Neuronal stem cell (in vitro differentiated cells): ENCODE measurements around the gene CANX.

ENCODE experiments used
- DNase-seq: peaks from one replicate; pipeline ENCODE4 v3.0.0-alpha.2; 2013; ENCODE audit warnings: low spot score
- H2AFZ ChIP-seq: one replicate; pipeline ENCODE4 v1.6.1; 2013; ENCODE audit warnings: mild to moderate bottlenecking, low read length, inconsistent platforms
- H2AK5ac ChIP-seq: 2 replicates; pipeline ENCODE4 v1.6.1; 2013; ENCODE audit warnings: low read depth, mild to moderate bottlenecking, inconsistent platforms, low read length, moderate library complexity, mixed read lengths
- H2BK120ac ChIP-seq: 2 replicates; pipeline ENCODE4 v1.6.1; 2013; ENCODE audit warnings: low read depth, mild to moderate bottlenecking, inconsistent platforms, low read length, moderate library complexity, mixed read lengths
- H2BK12ac ChIP-seq: one replicate; pipeline ENCODE4 v1.6.1; 2013; ENCODE audit warnings: low read length, inconsistent platforms
- H2BK15ac ChIP-seq: 2 replicates; pipeline ENCODE4 v1.6.1; 2013; ENCODE audit warnings: mild to moderate bottlenecking, low read length, inconsistent platforms, mixed read lengths
- H2BK5ac ChIP-seq: one replicate; pipeline ENCODE4 v1.6.1; 2013; ENCODE audit warnings: inconsistent platforms, mild to moderate bottlenecking, low read length, moderate library complexity
- H3K14ac ChIP-seq: one replicate; pipeline ENCODE4 v1.6.1; 2013; ENCODE audit warnings: low read length, inconsistent platforms
- H3K18ac ChIP-seq: 2 replicates; pipeline ENCODE4 v1.6.1; 2013; ENCODE audit warnings: low read length, inconsistent platforms
- H3K23ac ChIP-seq: 2 replicates; pipeline ENCODE4 v1.6.1; 2013; ENCODE audit warnings: low read depth, mild to moderate bottlenecking, mixed read lengths, low read length, inconsistent platforms; ENCODE audit not compliant: poor library complexity
- H3K27ac ChIP-seq: replicated peaks from 3 replicates; pipeline ENCODE4 v1.5.1; 2013; ENCODE audit warnings: low read length, inconsistent platforms
- H3K27me3 ChIP-seq, 3 experiments: 2 replicates each; pipeline ENCODE4 v1.6.1; 2013; ENCODE audit warnings: low read length in 3 of 3, mild to moderate bottlenecking in 2 of 3, inconsistent platforms in 1 of 3, low read depth in 1 of 3, mixed read lengths in 1 of 3, moderate library complexity in 1 of 3; ENCODE audit not compliant: control insufficient read depth in 3 of 3, insufficient read depth in 3 of 3
- H3K36me3 ChIP-seq, 2 donors: replicated peaks in 1 of 2; 2 replicates each; pipeline ENCODE4 v1.6.1; 2013; ENCODE audit warnings: low read length in 2 of 2; ENCODE audit not compliant: control insufficient read depth in 2 of 2, insufficient read depth in 2 of 2
- H3K4ac ChIP-seq: 2 replicates; pipeline ENCODE4 v1.6.1; 2013; ENCODE audit warnings: inconsistent platforms, mild to moderate bottlenecking, low read length, moderate library complexity
- H3K4me1 ChIP-seq, 2 donors: 1 replicate in 1 of 2; 2 replicates in 1 of 2; pipeline ENCODE4 v1.6.1; 2013; ENCODE audit warnings: low read length in 2 of 2, low read depth in 1 of 2; ENCODE audit not compliant: control insufficient read depth in 2 of 2, insufficient read depth in 1 of 2
- H3K4me2 ChIP-seq: one replicate; pipeline ENCODE4 v1.6.1; 2013; ENCODE audit warnings: mild to moderate bottlenecking, low read length, inconsistent platforms; ENCODE audit not compliant: insufficient read depth, poor library complexity, severe bottlenecking
- H3K4me3 ChIP-seq, 2 donors: 2 replicates each; pipeline ENCODE4 v1.5.1; 2013; ENCODE audit warnings: low read length in 2 of 2, mild to moderate bottlenecking in 2 of 2, inconsistent platforms in 1 of 2, moderate library complexity in 1 of 2
- H3K79me1 ChIP-seq: one replicate; pipeline ENCODE4 v1.6.1; 2013; ENCODE audit warnings: low read depth, mild to moderate bottlenecking, inconsistent platforms, low read length, moderate library complexity
- H3K9ac ChIP-seq: one replicate; pipeline ENCODE4 v1.6.1; 2013; ENCODE audit warnings: mild to moderate bottlenecking, low read depth, low read length, inconsistent platforms; ENCODE audit not compliant: poor library complexity
- H3K9me3 ChIP-seq, 2 donors: replicated peaks in 1 of 2; 2 replicates each; pipeline versions ENCODE3 to v1.6.1; 2013; ENCODE audit warnings: low read length in 2 of 2, mild to moderate bottlenecking in 2 of 2, inconsistent platforms in 1 of 2, low read depth in 1 of 2, mixed read lengths in 1 of 2, moderate library complexity in 1 of 2; ENCODE audit not compliant: control insufficient read depth in 2 of 2, insufficient read depth in 1 of 2
- H4K8ac ChIP-seq: one replicate; pipeline ENCODE4 v1.6.1; 2013; ENCODE audit warnings: low read depth, mild to moderate bottlenecking, inconsistent platforms, low read length, moderate library complexity
- H4K91ac ChIP-seq: one replicate; pipeline ENCODE4 v1.6.1; 2013; ENCODE audit warnings: low read length, low read depth, mild to moderate bottlenecking, inconsistent platforms; ENCODE audit not compliant: poor library complexity
- WGBS, 2 donors: extraction: QIAGEN DNeasy Blood & Tissue Kit; methylation state at CpG; one replicate each; pipeline ENCODE4 v1.1.7; 2013; ENCODE audit warnings: missing lambda C conversion rate in 2 of 2, mixed read lengths in 1 of 2; ENCODE audit not compliant: insufficient read length in 2 of 2, insufficient replicate concordance in 1 of 2; ENCODE audit errors: extremely low coverage in 2 of 2; 5-methylcytosine and 5-hydroxymethylcytosine counted together

Gene CANX

GRCh38 chr5:179768326-179769085, 69.7 kb downstream of the CANX start:
- peaks cover under 1 to 16% of the 10 kb centered on the region in 2 donors for H3K4me1 ChIP-seq
- H2AFZ ChIP-seq: no peak overlapping the region

GRCh38 chr5:179769271-179769670, 70.5 kb downstream of the CANX start:
- Histone ChIP-seq H2BK15ac (no peak overlapping the region), H3K36me3 (peaks cover 56 to 96% of the 10 kb centered on the region in 2 donors), H2BK12ac (no peak overlapping the region), H2BK5ac (no peak overlapping the region), H4K8ac (no peak overlapping the region), H4K91ac (no peak overlapping the region), H2AK5ac (no peak overlapping the region), H3K23ac (no peak overlapping the region), H3K4me2 (no peak overlapping the region), H3K4me3 (no peak overlapping the region), H3K18ac (no peak overlapping the region), H3K27me3 (no peaks in the 10 kb centered on the region), H3K27ac (no peak overlapping the region), H3K4ac (no peak overlapping the region), H3K79me1 (peaks cover 2% of the 10 kb centered on the region), H3K4me1 (peaks cover 0 to 15% of the 10 kb centered on the region in 2 donors), H3K14ac (no peak overlapping the region), H2AFZ (no peak overlapping the region), H3K9me3 (no peaks in the 10 kb centered on the region), H3K9ac (no peak overlapping the region), H2BK120ac (no peak overlapping the region)
- no peak for DNase-seq
- WGBS, 2 donors: no CpG with 5 or more reads among the region's 6 CpGs

More at GRCh38 chr5:179768326-179769085, 69.7 kb downstream of the CANX start:
- Histone ChIP-seq H2BK5ac (no peak overlapping the region), H3K4me2 (no peak overlapping the region), H3K36me3 (peaks cover 52 to 94% of the 10 kb centered on the region in 2 donors), H3K18ac (no peak overlapping the region), H2BK12ac (no peak overlapping the region), H3K79me1 (peaks cover 7% of the 10 kb centered on the region), H3K4ac (no peak overlapping the region), H3K4me3 (no peak overlapping the region), H3K9ac (no peak overlapping the region), H3K9me3 (no peaks in the 10 kb centered on the region), H3K14ac (no peak overlapping the region), H2BK120ac (no peak overlapping the region), H2BK15ac (no peak overlapping the region), H3K23ac (no peak overlapping the region), H4K91ac (no peak overlapping the region), H4K8ac (no peak overlapping the region), H3K27me3 (no peaks in the 10 kb centered on the region), H3K27ac (no peak overlapping the region), H2AK5ac (no peak overlapping the region)
- no peak for DNase-seq
- WGBS, 2 donors: no CpG with 5 or more reads among the region's 18 CpGs

DNA sequence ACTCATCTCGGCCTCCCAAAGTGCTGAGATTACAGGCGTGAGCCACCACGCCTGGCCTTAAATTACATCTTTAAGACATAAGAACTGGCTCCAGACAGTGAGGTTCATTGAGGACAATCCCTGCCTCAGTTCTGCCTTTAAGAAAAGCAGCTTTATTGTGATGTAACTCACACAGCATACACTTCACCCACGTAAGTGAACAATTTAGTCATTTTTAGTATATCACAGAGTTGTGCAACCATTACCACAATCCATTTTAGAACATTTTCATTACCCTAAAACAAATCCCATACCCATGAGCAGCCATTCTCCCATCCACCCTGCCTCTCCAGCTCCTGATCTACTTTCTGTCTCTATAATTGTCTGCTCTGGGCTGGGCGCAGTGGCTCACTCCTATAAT, 71.0 kb downstream of the CANX start:
- no peak overlapping the region for H3K4ac ChIP-seq
- peaks cover 2% of the 10 kb centered on the region for H3K79me1 ChIP-seq
- H3K4me1 ChIP-seq: peaks cover 0 to 15% of the 10 kb centered on the region in 2 donors
- no CpG with 5 or more reads among the region's 5 CpGs for WGBS, 2 donors
- no peak overlapping the region for H3K23ac ChIP-seq
- no peak overlapping the region for H4K91ac ChIP-seq
- no peak overlapping the region for H2AK5ac ChIP-seq
- no peak overlapping the region for H2BK5ac ChIP-seq
- H3K18ac ChIP-seq: no peak overlapping the region
- no peak overlapping the region for H4K8ac ChIP-seq
- H3K36me3 ChIP-seq: peaks cover 57 to 99% of the 10 kb centered on the region in 2 donors
- no peak overlapping the region for H3K9ac ChIP-seq
- H2BK15ac ChIP-seq: no peak overlapping the region
- H3K27me3 ChIP-seq: no peaks in the 10 kb centered on the region
- H3K4me2 ChIP-seq: no peak overlapping the region
- DNase-seq: no peak
- no peak overlapping the region for H2BK120ac ChIP-seq
- no peak overlapping the region for H2BK12ac ChIP-seq
- H2AFZ ChIP-seq: no peak overlapping the region
- no peaks in the 10 kb centered on the region for H3K9me3 ChIP-seq
- no peak overlapping the region for H3K14ac ChIP-seq
- no peak overlapping the region for H3K27ac ChIP-seq
- H3K4me3 ChIP-seq: no peak overlapping the region

GRCh38 chr5:179771311-179771895, 72.6 kb downstream of the CANX start:
- no CpG with 5 or more reads among the region's 4 CpGs for WGBS, 2 donors
- H3K36me3 ChIP-seq: peaks cover 55 to 99% of the 10 kb centered on the region in 2 donors
- no peak for DNase-seq

More at GRCh38 chr5:179771311-179771895, 72.6 kb downstream of the CANX start:
- H4K8ac ChIP-seq: no peak overlapping the region
- no peak overlapping the region for H2AK5ac ChIP-seq
- no peak overlapping the region for H2AFZ ChIP-seq
- no peak overlapping the region for H3K14ac ChIP-seq
- no peak overlapping the region for H3K23ac ChIP-seq
- no peak overlapping the region for H2BK12ac ChIP-seq
- no peaks in the 10 kb centered on the region for H3K9me3 ChIP-seq
- no peak overlapping the region for H2BK5ac ChIP-seq
- H3K18ac ChIP-seq: no peak overlapping the region
- H3K4me1 ChIP-seq: peaks cover 0 to 2% of the 10 kb centered on the region in 2 donors
- H2BK120ac ChIP-seq: no peak overlapping the region
- peak overlapping the region in 1 of 2 donors; percentile 6 for H3K4me3 ChIP-seq
- H3K79me1 ChIP-seq: no peaks in the 10 kb centered on the region
- no peak overlapping the region for H3K4me2 ChIP-seq
- no peak overlapping the region for H3K27ac ChIP-seq
- no peak overlapping the region for H3K4ac ChIP-seq
- no peak overlapping the region for H2BK15ac ChIP-seq
- no peak overlapping the region for H3K9ac ChIP-seq
- H4K91ac ChIP-seq: no peak overlapping the region
- H3K27me3 ChIP-seq: no peaks in the 10 kb centered on the region
